GM12801 (cell line): ENCODE data around the gene PDF.

Experiments
- CTCF ChIP-seq: IDR thresholded peaks from one replicate; pipeline ENCODE4 v1.5.1; 2011; ENCODE audit warnings: control low read depth; ENCODE audit not compliant: insufficient read length; ENCODE audit errors: extremely low read depth

PDF gene

GRCh38 chr16:69324585-69325253 lies 5.7 kb downstream of the PDF start:
- no peak for TF ChIP-seq CTCF

- TF ChIP-seq CTCF = no peak
Measured at GRCh38 chr16:69324013-69324531, 6.3 kb downstream of the PDF start.

GRCh38 chr16:69323415-69323814 lies 7.0 kb downstream of the PDF start:
- TF ChIP-seq CTCF = no peak

- TF ChIP-seq CTCF = no peak
Measured at GRCh38 chr16:69322343-69322742, 8.0 kb downstream of the PDF start.

- no peak for TF ChIP-seq CTCF
Measured at GRCh38 chr16:69321080-69321479, 9.3 kb downstream of the PDF start.

GRCh38 chr16:69320740-69321073 lies 9.7 kb downstream of the PDF start:
- no peak for TF ChIP-seq CTCF

GRCh38 chr16:69319826-69320739 lies 10.3 kb downstream of the PDF start:
- TF ChIP-seq CTCF = no peak
